ENCODE measurements around the gene SH3RF3.

DNA sequence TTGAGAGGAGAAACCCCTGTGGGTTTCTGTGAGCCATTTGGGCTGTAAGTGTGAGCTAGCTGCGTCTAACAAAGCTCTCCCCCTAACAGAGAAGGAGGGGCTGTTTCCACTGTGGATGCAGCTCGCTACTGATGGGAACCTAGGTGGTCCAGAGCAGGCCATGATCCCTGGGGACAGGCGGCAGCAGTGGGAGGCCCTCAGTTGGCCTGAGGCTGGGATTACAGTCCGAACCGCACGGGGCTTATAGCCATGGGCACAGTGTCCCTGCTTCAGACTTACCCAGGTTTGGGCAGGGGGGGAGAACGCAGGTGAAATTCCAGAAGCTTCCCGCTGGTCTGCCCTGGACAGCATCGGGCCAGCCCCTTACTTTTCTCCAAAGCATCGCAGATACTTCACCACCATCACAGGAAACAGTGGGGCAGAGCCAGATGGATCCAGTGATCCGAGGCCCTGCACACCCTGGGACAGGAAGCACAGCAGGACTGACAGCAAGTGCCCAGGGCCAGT lies 345.4 kb downstream of the SH3RF3 start:
- no peak for TF ChIP-seq CTCF (IDR thresholded peaks at IDR 0.05)
- TF ChIP-seq POLR2AphosphoS5 (IDR thresholded peaks at IDR 0.05), result no peak
- TF ChIP-seq POLR2A (IDR thresholded peaks at IDR 0.05), result no peak
